GM13976 (cell line): ENCODE data around the gene SP7.

Experiments used
- DNase-seq: peaks from one replicate; pipeline ENCODE4 v3.0.0; 2012; ENCODE audit warnings: low spot score
- CTCF ChIP-seq: IDR thresholded peaks from 2 replicates; pipeline ENCODE4 v1.5.1; 2012; ENCODE audit warnings: borderline replicate concordance, mild to moderate bottlenecking; ENCODE audit not compliant: insufficient read depth; ENCODE audit errors: extremely low read depth, missing control alignments, control extremely low read depth
- in situ Hi-C: fragments of 300-500 bp; cut with MboI; formaldehyde crosslinking; loops from one replicate; pipeline ENCODE4 v1.12.0; 2022; ENCODE audit warnings: low sequenced_read_pairs, mixed read lengths, inconsistent platforms; ENCODE audit not compliant: unreplicated experiment

SP7 gene

GRCh38 chr12:53290661-53291060, 45.5 kb downstream of the SP7 start:
- in situ Hi-C loops: no loop called here
- no peak for TF ChIP-seq CTCF
- DNase-seq: no peak

- in situ Hi-C loops: loop anchor here (5.0 to 10.0 kb wide), 2 partner anchors 78 to 135 kb away; no protein-coding TSS in a partner anchor
- DNase-seq: no peak
- no peak for TF ChIP-seq CTCF
Observed at GRCh38 chr12:53289891-53290290, 46.3 kb downstream of the SP7 start.

GRCh38 chr12:53288322-53288721, 47.8 kb downstream of the SP7 start:
- TF ChIP-seq CTCF: no peak
- DNase-seq: no peak
- in situ Hi-C loops: loop anchor here (5.0 to 10.0 kb wide), 2 partner anchors 76 to 134 kb away; no protein-coding TSS in a partner anchor

GRCh38 chr12:53287741-53288216, 48.4 kb downstream of the SP7 start:
- peak; percentile 61 for TF ChIP-seq CTCF
- in situ Hi-C loops: loop anchor here (5.0 to 10.0 kb wide), 2 partner anchors 75 to 133 kb away; no protein-coding TSS in a partner anchor
- DNase-seq: peak; percentile 83

- in situ Hi-C loops: loop anchor here (5.0 to 10.0 kb wide), 2 partner anchors 74 to 132 kb away; no protein-coding TSS in a partner anchor
- DNase-seq: no peak
- no peak for TF ChIP-seq CTCF
Observed at GRCh38 chr12:53286448-53286847, 49.7 kb downstream of the SP7 start.

- TF ChIP-seq CTCF: no peak
- DNase-seq: no peak
- in situ Hi-C loops: loop anchor here (10.0 kb wide), 1 partner anchor 125 kb away; no protein-coding TSS in a partner anchor
Observed at GRCh38 chr12:53279888-53280498, 56.2 kb downstream of the SP7 start.
